Midbrain (tissue), 1 donor: ENCODE data around the gene NHLRC1.

ENCODE experiments used
- DNase-seq: peaks from one replicate; lab custom pipeline; 2025; lab: John Stamatoyannopoulos, UW

Gene NHLRC1

GRCh38 chr6:18087396-18088165 is 34.9 kb downstream of the NHLRC1 start:
- no peak for DNase-seq

- no peak for DNase-seq
Observed at GRCh38 chr6:18081025-18081668, 41.3 kb downstream of the NHLRC1 start.

GRCh38 chr6:18080544-18080943 is 41.9 kb downstream of the NHLRC1 start:
- DNase-seq: no peak

- no peak for DNase-seq
Observed at GRCh38 chr6:18078866-18079265, 43.6 kb downstream of the NHLRC1 start.

- DNase-seq: no peak
Observed at GRCh38 chr6:18076231-18076630, 46.2 kb downstream of the NHLRC1 start.

- no peak for DNase-seq
Observed at GRCh38 chr6:18072841-18073240, 49.6 kb downstream of the NHLRC1 start.

GRCh38 chr6:18070486-18070885 is 52.0 kb downstream of the NHLRC1 start:
- no peak for DNase-seq
